Activated CD8-positive, alpha-beta memory T cell treated with anti-CD3 and anti-CD28 coated beads, Interleukin-2, amount 50 U/mL, for 4 hours (primary cell): ENCODE data around the gene ROGDI.

Source experiments
- DNase-seq: peaks from one replicate; pipeline ENCODE4 v3.0.0-alpha.2; 2020

Gene ROGDI

GRCh38 chr16:4765511-4766474 lies 36.6 kb downstream of the ROGDI start:
- no peak for DNase-seq

GRCh38 chr16:4763791-4764190 lies 38.6 kb downstream of the ROGDI start:
- no peak for DNase-seq

DNA sequence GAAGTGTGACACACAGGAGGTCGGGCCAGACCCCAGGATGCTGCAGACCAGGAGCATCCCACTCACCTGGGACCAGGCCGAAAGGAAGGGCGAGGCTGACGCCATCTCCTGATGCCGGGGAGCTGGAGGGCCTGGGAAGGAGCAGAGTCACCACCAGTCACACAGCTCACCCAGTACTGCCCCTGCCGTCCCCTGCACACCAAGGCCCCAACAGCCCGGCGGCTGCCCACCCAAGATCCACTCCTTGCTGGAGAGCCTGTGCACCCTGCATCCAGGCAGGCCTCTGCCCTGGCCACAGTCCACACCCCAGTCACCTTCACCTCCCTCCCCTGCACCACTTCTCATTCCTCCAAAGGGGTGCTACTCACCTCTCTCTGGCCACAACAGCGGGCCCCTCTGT lies 40.2 kb downstream of the ROGDI start:
- DNase-seq: no peak

DNA sequence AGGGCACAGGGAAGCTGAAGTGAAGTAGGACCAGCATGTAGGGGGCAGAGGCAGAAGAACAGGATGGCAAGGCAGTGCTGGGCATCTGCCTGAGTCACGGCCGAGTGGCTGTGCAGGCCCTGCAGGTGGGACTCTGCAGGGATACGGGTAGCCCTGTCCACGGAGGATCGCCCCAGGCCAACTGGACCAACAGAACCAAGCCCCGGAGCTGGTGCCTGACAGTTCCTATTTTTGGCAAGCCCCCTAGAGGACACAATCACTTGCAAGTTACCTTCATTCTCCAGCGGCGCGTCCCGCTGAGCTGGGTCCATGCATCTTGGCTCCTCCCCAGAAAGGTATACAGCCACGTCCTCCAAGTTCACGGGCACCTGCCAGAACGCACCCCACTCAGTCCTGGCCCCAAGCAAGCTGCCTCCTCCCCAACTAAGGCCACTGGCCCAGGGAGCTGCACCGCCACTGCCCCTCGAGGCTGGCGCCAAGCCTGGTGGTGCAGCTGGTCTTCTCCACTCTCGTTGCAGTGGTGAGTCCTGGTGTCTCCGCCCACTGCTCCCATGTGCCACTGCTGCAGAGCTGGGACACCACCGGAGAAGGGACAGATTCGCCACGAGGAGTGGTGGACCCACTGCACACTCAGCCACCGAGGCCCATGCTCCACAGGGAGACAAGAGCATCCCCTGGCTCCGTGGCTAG lies 42.1 kb downstream of the ROGDI start:
- no peak for DNase-seq

DNA sequence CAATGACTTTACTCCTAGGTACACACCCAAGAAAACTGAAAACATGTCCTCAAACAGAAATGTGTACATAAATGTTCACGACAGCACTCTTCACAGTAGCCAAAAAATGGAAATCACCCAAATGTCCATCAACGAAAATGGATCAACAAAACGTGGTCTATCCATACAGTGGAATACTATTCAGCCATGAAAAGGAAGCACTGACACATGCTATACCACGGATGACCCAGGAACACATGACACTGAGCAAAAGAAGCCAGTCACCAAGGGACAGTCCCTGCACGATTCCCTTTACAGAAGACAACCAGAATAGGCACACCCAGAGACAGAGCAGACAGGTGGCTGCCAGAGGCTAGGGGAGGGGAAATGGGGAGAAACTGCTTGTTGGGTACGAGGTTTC lies 46.7 kb downstream of the ROGDI start:
- DNase-seq: no peak

DNA sequence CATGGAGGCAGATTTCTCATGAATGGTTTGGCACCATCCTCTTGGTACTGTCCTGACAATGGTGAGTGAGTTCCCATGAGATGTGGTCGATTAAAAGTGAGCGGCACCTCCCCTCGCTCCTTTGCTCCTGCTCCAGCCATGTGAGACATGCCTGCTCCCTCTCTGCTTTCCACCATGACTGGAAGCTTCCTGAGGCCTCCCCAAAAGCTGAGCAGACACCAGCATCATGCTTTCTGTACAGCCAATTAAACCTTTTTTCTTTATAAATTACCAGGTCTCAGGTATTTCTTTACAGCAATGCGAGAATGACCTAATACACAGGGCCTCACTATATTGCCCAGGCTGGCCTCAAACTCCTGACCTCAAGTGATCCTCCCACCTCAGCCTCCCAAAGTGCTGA lies 47.6 kb downstream of the ROGDI start:
- DNase-seq: no peak

DNA sequence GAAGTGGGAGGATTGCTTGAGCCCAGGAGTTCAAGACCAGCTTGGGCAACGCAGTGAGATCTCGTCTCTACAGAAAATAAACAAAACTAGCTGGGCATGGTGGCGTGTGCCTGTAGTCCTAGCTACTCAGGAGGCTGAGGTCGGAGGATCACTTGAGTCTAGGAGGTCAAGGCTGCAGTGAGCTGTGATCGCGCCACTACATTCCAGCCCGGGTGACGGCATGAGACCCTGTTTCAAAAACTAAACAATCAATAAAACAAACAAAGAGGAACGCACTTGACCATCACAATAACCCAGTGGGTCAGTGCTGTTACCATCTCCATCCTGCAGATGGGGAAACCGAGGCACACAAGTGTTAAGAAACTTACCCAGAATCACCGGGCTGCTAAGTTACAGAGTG lies 49.2 kb downstream of the ROGDI start:
- no peak for DNase-seq

GRCh38 chr16:4752351-4753100 lies 49.9 kb downstream of the ROGDI start:
- no peak for DNase-seq

- DNase-seq: no peak
Observed at GRCh38 chr16:4750896-4751295, 51.5 kb downstream of the ROGDI start.

DNA sequence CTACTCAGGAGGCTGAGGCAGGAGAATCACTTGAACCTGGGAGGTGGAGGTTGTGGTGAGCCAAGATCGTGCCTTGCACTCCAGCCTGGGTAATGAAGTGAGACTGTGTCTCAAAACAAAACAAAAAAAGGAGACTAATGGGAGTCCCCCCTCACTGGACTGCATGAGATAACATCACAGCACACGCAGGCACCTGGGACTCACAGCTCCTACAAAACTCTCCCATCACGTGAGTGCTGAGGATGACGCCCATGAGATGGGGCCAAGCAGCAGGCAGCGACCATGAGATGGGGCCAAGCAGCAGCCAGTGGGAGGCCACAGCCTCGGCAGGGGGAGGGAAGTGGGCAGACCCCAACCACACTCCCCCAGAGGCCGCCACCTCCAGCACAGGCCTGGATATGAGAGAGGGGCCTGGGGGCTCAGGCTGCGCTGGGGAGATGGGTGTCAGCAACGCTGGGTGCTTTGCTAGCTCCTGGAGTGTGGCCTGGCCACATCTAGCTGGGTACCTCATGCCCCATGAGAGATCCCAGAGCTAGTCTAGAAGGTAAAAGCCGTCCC lies 52.7 kb downstream of the ROGDI start:
- DNase-seq: no peak

- DNase-seq: no peak
Observed at GRCh38 chr16:4748682-4749411, 53.6 kb downstream of the ROGDI start.

DNA sequence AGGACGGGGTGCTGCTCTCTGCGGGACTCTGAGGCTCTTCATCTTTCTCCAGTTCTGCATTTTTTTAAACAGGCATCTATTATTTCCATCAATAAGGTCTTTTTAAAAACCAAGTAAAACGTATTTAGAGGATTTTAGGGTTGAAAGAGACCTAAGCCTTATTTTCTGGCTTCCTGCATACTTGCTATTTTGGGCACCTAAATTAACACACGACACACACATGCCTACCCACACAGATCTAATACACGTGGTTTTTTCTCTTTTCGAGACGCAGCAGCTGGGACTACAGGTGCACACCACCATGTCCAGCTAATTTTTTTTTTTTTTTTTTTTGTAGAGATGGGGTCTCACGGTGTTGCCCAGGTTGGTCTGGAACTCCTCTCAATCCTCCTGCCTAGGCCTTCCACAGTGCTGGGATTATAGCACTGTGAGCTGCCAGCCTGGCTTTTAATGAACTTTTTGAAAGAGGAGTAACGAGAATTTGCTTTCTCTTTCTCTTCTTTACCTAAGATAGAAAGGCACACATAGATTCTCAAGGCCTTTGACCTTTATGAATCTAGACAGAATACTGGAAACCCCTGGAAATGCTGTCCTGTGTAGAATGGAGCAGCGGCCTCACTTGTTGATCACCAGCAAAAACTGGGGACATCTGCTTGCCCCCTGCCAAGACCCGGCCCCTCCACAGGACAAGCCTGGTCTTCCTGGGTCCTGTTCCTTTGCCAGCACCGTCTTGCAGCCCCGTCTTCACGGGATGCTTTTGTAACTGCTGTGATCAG lies 54.3 kb downstream of the ROGDI start:
- no peak for DNase-seq

DNA sequence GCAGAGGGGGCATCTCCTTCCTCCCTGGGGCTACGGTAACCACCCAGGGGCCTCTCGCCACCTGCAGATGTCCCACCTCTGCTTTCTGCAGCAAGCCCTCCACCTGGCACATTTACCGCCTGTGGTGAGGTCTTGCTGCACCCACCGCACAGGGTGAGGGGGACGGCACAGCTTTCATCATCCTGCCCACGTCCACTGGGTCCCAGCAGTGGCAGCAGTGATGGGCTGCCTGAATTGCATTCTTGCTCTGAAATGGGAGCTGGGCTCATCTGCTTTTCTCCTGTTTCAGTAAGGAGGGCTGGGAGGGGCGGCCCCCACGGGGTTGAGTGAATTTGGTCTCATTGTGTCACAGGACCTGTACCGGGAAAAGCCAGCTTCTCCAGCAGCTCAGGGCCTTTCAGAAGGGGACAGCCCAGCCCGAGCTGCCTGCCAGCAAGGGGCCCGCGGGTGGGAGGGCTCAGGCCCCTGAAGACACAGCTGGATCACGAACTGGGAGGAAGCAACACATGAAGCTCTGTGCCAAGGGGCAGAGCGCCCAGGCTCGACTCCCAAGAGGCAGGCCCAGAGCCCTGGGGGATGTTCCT lies 55.4 kb downstream of the ROGDI start:
- DNase-seq: no peak
